Hepatocyte (in vitro differentiated cells): Measurements from ENCODE around the gene HEBP2. TPM values are rescaled to one million over a fixed set of nuclear protein-coding genes. Genes with fewer than 3 reads are reported as not detected.

Experiments used
- DNase-seq: peaks from one replicate; pipeline ENCODE4 v3.0.0-alpha.2; 2016; ENCODE audit warnings: low spot score
- H2AFZ ChIP-seq: fragments of 200-600 bp; sonication (generic); 2 replicates; pipeline ENCODE4 v1.6.0; 2016; ENCODE audit warnings: antibody characterized with exemption, mild to moderate bottlenecking
- H3K27ac ChIP-seq: fragments of 200-600 bp; sonication (generic); 2 replicates; pipeline ENCODE4 v1.5.1; 2016; ENCODE audit warnings: mild to moderate bottlenecking
- H3K27me3 ChIP-seq: fragments of 200-600 bp; sonication (generic); 2 replicates; pipeline ENCODE4 v1.6.1; 2016
- H3K36me3 ChIP-seq: fragments of 200-600 bp; sonication (generic); replicated peaks from 2 replicates; pipeline ENCODE4 v1.5.1; 2016; ENCODE audit warnings: low read depth; ENCODE audit not compliant: insufficient read depth
- H3K4me1 ChIP-seq: fragments of 200-600 bp; sonication (generic); 2 replicates; pipeline ENCODE4 v1.5.1; 2016; ENCODE audit warnings: mild to moderate bottlenecking, moderate library complexity; ENCODE audit not compliant: insufficient read depth
- H3K4me2 ChIP-seq: fragments of 200-600 bp; sonication (generic); 2 replicates; pipeline ENCODE4 v1.6.0; 2016
- H3K4me3 ChIP-seq: fragments of 200-600 bp; sonication (generic); 2 replicates; pipeline ENCODE4 v1.5.1; 2016; ENCODE audit warnings: mild to moderate bottlenecking
- H3K79me2 ChIP-seq: fragments of 200-600 bp; sonication (generic); 2 replicates; pipeline ENCODE4 v1.6.0; 2017; ENCODE audit warnings: mild to moderate bottlenecking
- H3K9me2 ChIP-seq: fragments of 200-600 bp; sonication (generic); replicated peaks from 2 replicates; pipeline ENCODE4 v1.6.0; 2017; ENCODE audit warnings: mild to moderate bottlenecking; ENCODE audit not compliant: insufficient read depth
- H3K9me3 ChIP-seq: fragments of 200-600 bp; sonication (generic); 2 replicates; pipeline ENCODE4 v1.5.1; 2016; ENCODE audit warnings: low read depth, mild to moderate bottlenecking
- H4K20me1 ChIP-seq: fragments of 200-600 bp; sonication (generic); 2 replicates; pipeline ENCODE4 v1.6.0; 2016; ENCODE audit warnings: mild to moderate bottlenecking; ENCODE audit not compliant: insufficient read depth, poor library complexity, severe bottlenecking
- CTCF ChIP-seq: fragments of 200-600 bp; sonication (generic); IDR thresholded peaks from 2 replicates; pipeline ENCODE4 v1.5.1; 2016; ENCODE audit warnings: antibody characterized with exemption, mild to moderate bottlenecking; ENCODE audit not compliant: poor library complexity
- EZH2 ChIP-seq: fragments of 200-600 bp; sonication (generic); IDR thresholded peaks from 2 replicates; pipeline ENCODE4 v1.6.1; 2016; ENCODE audit warnings: antibody characterized with exemption, mild to moderate bottlenecking, borderline replicate concordance
- EZH2phosphoT487 ChIP-seq: fragments of 200-600 bp; sonication (generic); IDR thresholded peaks from one replicate; pipeline ENCODE4 v1.6.1; 2018; ENCODE audit warnings: antibody characterized with exemption, mild to moderate bottlenecking, low read depth, moderate library complexity; ENCODE audit not compliant: unreplicated experiment, severe bottlenecking
- WGBS: methylation state at CpG from one replicate; pipeline ENCODE4 v1.1.6; 2016; ENCODE audit warnings: low lambda C conversion rate; ENCODE audit errors: missing lambda C conversion rate; 5-methylcytosine and 5-hydroxymethylcytosine counted together
- polyA plus RNA-seq: library from polyadenylated mRNA; unstranded; fragments of >200 nt; fragmentation: Nextera tagmentation; extraction: Ambion mirVana; gene quantifications from 2 replicates; pipeline ENCODE4 v1.2.1, GENCODE V29; 2016
- total RNA-seq: library from RNA; depleted of rRNA; stranded (reverse); fragments of >200 nt; gene quantifications from 2 replicates; pipeline ENCODE4 v1.2.3, GENCODE V29; 2014

The HEBP2 gene
- total and polyA plus RNA-seq, 2 experiments from 2014 or later: 21.6 to 79.0 TPM

- Histone ChIP-seq H3K4me3 (no peak overlapping the region), H2AFZ (no peak overlapping the region), H3K27ac (no peak overlapping the region), H4K20me1 (no peaks in the 10 kb centered on the region), H3K4me1 (no peaks in the 10 kb centered on the region), H3K79me2 (no peaks in the 10 kb centered on the region), H3K4me2 (no peak overlapping the region), H3K9me3 (no peaks in the 10 kb centered on the region), H3K9me2 (no peaks in the 10 kb centered on the region), H3K36me3 (no peaks in the 10 kb centered on the region), H3K27me3 (no peaks in the 10 kb centered on the region)
- TF ChIP-seq CTCF: no peak
- no peak for TF ChIP-seq EZH2phosphoT487
- TF ChIP-seq EZH2: no peak
- WGBS: 97% methylated on average over 3 of the region's 3 CpGs
- DNase-seq: no peak
Observed at GRCh38 chr6:138419766-138420165, 15.7 kb downstream of the HEBP2 start.

GRCh38 chr6:138420356-138420755 lies 16.3 kb downstream of the HEBP2 start:
- WGBS: 98% methylated on average over 4 of the region's 4 CpGs

GRCh38 chr6:138421089-138421488 lies 17.1 kb downstream of the HEBP2 start:
- H3K9me3 ChIP-seq: no peaks in the 10 kb centered on the region
- no peaks in the 10 kb centered on the region for H4K20me1 ChIP-seq
- no peak overlapping the region for H3K4me2 ChIP-seq
- no peak overlapping the region for H3K4me3 ChIP-seq
- TF ChIP-seq CTCF (no peak), EZH2 (no peak), EZH2phosphoT487 (no peak)
- DNase-seq: no peak
- H2AFZ ChIP-seq: no peak overlapping the region
- no peaks in the 10 kb centered on the region for H3K36me3 ChIP-seq
- H3K4me1 ChIP-seq: no peaks in the 10 kb centered on the region
- no peak overlapping the region for H3K27ac ChIP-seq
- no peaks in the 10 kb centered on the region for H3K9me2 ChIP-seq
- 87% methylated on average over 6 of the region's 6 CpGs for WGBS
- no peaks in the 10 kb centered on the region for H3K27me3 ChIP-seq
- no peaks in the 10 kb centered on the region for H3K79me2 ChIP-seq

More at GRCh38 chr6:138420356-138420755, 16.3 kb downstream of the HEBP2 start:
- Histone ChIP-seq H3K4me1 (no peaks in the 10 kb centered on the region), H3K36me3 (no peaks in the 10 kb centered on the region), H3K79me2 (no peaks in the 10 kb centered on the region), H3K9me2 (no peaks in the 10 kb centered on the region), H3K4me2 (no peak overlapping the region), H3K27me3 (no peaks in the 10 kb centered on the region), H3K27ac (no peak overlapping the region), H4K20me1 (no peaks in the 10 kb centered on the region), H3K9me3 (no peaks in the 10 kb centered on the region), H3K4me3 (no peak overlapping the region), H2AFZ (no peak overlapping the region)
- TF ChIP-seq EZH2 (no peak), CTCF (no peak), EZH2phosphoT487 (no peak)
- DNase-seq: no peak

GRCh38 chr6:138421608-138422007 lies 17.6 kb downstream of the HEBP2 start:
- Histone ChIP-seq H2AFZ (no peak overlapping the region), H3K4me3 (no peak overlapping the region), H3K79me2 (no peaks in the 10 kb centered on the region), H3K9me2 (no peaks in the 10 kb centered on the region), H3K4me2 (no peak overlapping the region), H3K4me1 (no peaks in the 10 kb centered on the region), H4K20me1 (no peaks in the 10 kb centered on the region), H3K36me3 (no peaks in the 10 kb centered on the region), H3K9me3 (no peaks in the 10 kb centered on the region), H3K27me3 (no peaks in the 10 kb centered on the region), H3K27ac (no peak overlapping the region)
- no peak for DNase-seq
- 98% methylated on average over 10 of the region's 10 CpGs for WGBS
- TF ChIP-seq EZH2: no peak
- no peak for TF ChIP-seq CTCF
- TF ChIP-seq EZH2phosphoT487: no peak
